H1 (cell line): Measurements from ENCODE around the gene SETX.

Experiments used
- BRCA1 ChIP-seq: IDR thresholded peaks from 2 replicates; pipeline ENCODE4 v1.6.1; 2012; ENCODE audit warnings: low read depth, low read length, improper control_type of control experiment
- EP300 ChIP-seq, 2 experiments: IDR thresholded peaks; 1 replicate in 1 of 2; 2 replicates in 1 of 2; pipeline ENCODE4 v1.6.1; 2011 to 2012; ENCODE audit warnings: low read depth in 2 of 2, low read length in 2 of 2, mild to moderate bottlenecking in 2 of 2, borderline replicate concordance in 1 of 2, inconsistent platforms in 1 of 2, moderate library complexity in 1 of 2
- EZH2 ChIP-seq: fragments of 200-600 bp; sonication (generic); IDR thresholded peaks from 2 replicates; pipeline ENCODE4 v1.7.1; 2012; ENCODE audit warnings: low read depth, mild to moderate bottlenecking, moderate library complexity, low read length, inconsistent platforms; ENCODE audit not compliant: severe bottlenecking
- JUN ChIP-seq: IDR thresholded peaks from 2 replicates; pipeline ENCODE4 v1.6.1; 2011; ENCODE audit warnings: low read depth, mild to moderate bottlenecking, improper control_type of control experiment, low read length
- KDM1A ChIP-seq: fragments of 200-600, 300-600 bp; sonication (generic); IDR thresholded peaks from 2 replicates; pipeline ENCODE4 v1.7.1; 2016; ENCODE audit warnings: mild to moderate bottlenecking, low read length, borderline replicate concordance
- POLR2A ChIP-seq, 2 experiments: IDR thresholded peaks; 1 replicate in 1 of 2; 2 replicates in 1 of 2; pipeline ENCODE4 v1.6.1; 2011; ENCODE audit warnings: low read depth in 2 of 2, low read length in 2 of 2, mild to moderate bottlenecking in 2 of 2; ENCODE audit errors: control extremely low read depth in 1 of 2
- RAD21 ChIP-seq, 2 experiments: IDR thresholded peaks in 1 of 2; conservative IDR thresholded peaks in 1 of 2; 2 replicates each; pipeline ENCODE4 v1.6.1; 2011; ENCODE audit warnings: low read depth in 2 of 2, low read length in 2 of 2, improper control_type of control experiment in 1 of 2, inconsistent platforms in 1 of 2, mild to moderate bottlenecking in 1 of 2, moderate library complexity in 1 of 2
- RBBP5 ChIP-seq: IDR thresholded peaks from 2 replicates; pipeline ENCODE4 v1.7.1; 2012; ENCODE audit warnings: low read depth, mild to moderate bottlenecking, inconsistent platforms, low read length, moderate library complexity, borderline replicate concordance
- SIN3A ChIP-seq, 2 experiments: IDR thresholded peaks in 1 of 2; conservative IDR thresholded peaks in 1 of 2; 2 replicates each; pipeline ENCODE4 v1.6.1; 2011 to 2012; ENCODE audit warnings: low read length in 2 of 2, improper control_type of control experiment in 1 of 2, low read depth in 1 of 2, mild to moderate bottlenecking in 1 of 2
- SIX5 ChIP-seq: IDR thresholded peaks from 2 replicates; pipeline ENCODE4 v1.6.1; 2011; ENCODE audit warnings: mild to moderate bottlenecking, low read depth, low read length
- SP1 ChIP-seq: IDR thresholded peaks from 2 replicates; pipeline ENCODE4 v1.6.1; 2011; ENCODE audit warnings: low read depth, low read length
- TF ChIP-seq, protein P1 (sequence below): fragments of 300-600 bp; sonication (generic); IDR thresholded peaks from 2 replicates; pipeline ENCODE4 v1.7.1; 2012; ENCODE audit warnings: low read length, moderate library complexity, mild to moderate bottlenecking, inconsistent platforms; ENCODE audit not compliant: insufficient replicate concordance
- TF ChIP-seq, protein P2 (sequence below), 3 experiments: IDR thresholded peaks; 1 replicate in 2 of 3; 2 replicates in 1 of 3; pipeline versions ENCODE4 v1.5.1 to v1.6.1; 2011; ENCODE audit warnings: low read length in 3 of 3, mild to moderate bottlenecking in 3 of 3, inconsistent platforms in 2 of 3, low read depth in 1 of 3, moderate library complexity in 1 of 3; ENCODE audit not compliant: insufficient read depth in 1 of 3; ENCODE audit errors: control extremely low read depth in 1 of 3
- TF ChIP-seq, protein P3 (sequence below): IDR thresholded peaks from 2 replicates; pipeline ENCODE4 v1.6.1; 2011; ENCODE audit warnings: low read depth, mild to moderate bottlenecking, low read length; ENCODE audit not compliant: insufficient read depth

DNA sequence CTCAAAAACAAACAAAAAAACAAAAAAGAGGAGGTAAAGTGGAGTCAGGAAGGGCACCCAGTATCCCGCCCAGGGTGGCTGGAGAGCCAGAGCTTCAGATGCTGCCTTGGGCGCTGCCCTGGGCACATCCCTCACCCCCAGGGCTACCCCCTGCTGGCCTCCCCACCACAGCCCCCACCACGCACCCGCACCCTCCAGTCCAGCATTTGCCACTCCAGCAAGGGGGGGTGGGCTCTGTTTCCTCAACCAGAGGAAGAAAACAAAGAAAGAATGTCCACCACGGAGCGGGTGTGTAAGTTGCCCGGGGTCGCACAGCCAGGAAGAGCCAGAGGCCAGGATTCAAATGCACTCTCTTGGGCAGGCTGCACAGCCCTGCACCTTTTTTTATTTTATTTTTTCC, 106.8 kb downstream of the SETX start:
- TF ChIP-seq, protein P1, sequence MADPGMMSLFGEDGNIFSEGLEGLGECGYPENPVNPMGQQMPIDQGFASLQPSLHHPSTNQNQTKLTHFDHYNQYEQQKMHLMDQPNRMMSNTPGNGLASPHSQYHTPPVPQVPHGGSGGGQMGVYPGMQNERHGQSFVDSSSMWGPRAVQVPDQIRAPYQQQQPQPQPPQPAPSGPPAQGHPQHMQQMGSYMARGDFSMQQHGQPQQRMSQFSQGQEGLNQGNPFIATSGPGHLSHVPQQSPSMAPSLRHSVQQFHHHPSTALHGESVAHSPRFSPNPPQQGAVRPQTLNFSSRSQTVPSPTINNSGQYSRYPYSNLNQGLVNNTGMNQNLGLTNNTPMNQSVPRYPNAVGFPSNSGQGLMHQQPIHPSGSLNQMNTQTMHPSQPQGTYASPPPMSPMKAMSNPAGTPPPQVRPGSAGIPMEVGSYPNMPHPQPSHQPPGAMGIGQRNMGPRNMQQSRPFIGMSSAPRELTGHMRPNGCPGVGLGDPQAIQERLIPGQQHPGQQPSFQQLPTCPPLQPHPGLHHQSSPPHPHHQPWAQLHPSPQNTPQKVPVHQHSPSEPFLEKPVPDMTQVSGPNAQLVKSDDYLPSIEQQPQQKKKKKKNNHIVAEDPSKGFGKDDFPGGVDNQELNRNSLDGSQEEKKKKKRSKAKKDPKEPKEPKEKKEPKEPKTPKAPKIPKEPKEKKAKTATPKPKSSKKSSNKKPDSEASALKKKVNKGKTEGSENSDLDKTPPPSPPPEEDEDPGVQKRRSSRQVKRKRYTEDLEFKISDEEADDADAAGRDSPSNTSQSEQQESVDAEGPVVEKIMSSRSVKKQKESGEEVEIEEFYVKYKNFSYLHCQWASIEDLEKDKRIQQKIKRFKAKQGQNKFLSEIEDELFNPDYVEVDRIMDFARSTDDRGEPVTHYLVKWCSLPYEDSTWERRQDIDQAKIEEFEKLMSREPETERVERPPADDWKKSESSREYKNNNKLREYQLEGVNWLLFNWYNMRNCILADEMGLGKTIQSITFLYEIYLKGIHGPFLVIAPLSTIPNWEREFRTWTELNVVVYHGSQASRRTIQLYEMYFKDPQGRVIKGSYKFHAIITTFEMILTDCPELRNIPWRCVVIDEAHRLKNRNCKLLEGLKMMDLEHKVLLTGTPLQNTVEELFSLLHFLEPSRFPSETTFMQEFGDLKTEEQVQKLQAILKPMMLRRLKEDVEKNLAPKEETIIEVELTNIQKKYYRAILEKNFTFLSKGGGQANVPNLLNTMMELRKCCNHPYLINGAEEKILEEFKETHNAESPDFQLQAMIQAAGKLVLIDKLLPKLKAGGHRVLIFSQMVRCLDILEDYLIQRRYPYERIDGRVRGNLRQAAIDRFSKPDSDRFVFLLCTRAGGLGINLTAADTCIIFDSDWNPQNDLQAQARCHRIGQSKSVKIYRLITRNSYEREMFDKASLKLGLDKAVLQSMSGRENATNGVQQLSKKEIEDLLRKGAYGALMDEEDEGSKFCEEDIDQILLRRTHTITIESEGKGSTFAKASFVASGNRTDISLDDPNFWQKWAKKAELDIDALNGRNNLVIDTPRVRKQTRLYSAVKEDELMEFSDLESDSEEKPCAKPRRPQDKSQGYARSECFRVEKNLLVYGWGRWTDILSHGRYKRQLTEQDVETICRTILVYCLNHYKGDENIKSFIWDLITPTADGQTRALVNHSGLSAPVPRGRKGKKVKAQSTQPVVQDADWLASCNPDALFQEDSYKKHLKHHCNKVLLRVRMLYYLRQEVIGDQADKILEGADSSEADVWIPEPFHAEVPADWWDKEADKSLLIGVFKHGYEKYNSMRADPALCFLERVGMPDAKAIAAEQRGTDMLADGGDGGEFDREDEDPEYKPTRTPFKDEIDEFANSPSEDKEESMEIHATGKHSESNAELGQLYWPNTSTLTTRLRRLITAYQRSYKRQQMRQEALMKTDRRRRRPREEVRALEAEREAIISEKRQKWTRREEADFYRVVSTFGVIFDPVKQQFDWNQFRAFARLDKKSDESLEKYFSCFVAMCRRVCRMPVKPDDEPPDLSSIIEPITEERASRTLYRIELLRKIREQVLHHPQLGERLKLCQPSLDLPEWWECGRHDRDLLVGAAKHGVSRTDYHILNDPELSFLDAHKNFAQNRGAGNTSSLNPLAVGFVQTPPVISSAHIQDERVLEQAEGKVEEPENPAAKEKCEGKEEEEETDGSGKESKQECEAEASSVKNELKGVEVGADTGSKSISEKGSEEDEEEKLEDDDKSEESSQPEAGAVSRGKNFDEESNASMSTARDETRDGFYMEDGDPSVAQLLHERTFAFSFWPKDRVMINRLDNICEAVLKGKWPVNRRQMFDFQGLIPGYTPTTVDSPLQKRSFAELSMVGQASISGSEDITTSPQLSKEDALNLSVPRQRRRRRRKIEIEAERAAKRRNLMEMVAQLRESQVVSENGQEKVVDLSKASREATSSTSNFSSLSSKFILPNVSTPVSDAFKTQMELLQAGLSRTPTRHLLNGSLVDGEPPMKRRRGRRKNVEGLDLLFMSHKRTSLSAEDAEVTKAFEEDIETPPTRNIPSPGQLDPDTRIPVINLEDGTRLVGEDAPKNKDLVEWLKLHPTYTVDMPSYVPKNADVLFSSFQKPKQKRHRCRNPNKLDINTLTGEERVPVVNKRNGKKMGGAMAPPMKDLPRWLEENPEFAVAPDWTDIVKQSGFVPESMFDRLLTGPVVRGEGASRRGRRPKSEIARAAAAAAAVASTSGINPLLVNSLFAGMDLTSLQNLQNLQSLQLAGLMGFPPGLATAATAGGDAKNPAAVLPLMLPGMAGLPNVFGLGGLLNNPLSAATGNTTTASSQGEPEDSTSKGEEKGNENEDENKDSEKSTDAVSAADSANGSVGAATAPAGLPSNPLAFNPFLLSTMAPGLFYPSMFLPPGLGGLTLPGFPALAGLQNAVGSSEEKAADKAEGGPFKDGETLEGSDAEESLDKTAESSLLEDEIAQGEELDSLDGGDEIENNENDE: no peak
- TF ChIP-seq, protein P2, sequence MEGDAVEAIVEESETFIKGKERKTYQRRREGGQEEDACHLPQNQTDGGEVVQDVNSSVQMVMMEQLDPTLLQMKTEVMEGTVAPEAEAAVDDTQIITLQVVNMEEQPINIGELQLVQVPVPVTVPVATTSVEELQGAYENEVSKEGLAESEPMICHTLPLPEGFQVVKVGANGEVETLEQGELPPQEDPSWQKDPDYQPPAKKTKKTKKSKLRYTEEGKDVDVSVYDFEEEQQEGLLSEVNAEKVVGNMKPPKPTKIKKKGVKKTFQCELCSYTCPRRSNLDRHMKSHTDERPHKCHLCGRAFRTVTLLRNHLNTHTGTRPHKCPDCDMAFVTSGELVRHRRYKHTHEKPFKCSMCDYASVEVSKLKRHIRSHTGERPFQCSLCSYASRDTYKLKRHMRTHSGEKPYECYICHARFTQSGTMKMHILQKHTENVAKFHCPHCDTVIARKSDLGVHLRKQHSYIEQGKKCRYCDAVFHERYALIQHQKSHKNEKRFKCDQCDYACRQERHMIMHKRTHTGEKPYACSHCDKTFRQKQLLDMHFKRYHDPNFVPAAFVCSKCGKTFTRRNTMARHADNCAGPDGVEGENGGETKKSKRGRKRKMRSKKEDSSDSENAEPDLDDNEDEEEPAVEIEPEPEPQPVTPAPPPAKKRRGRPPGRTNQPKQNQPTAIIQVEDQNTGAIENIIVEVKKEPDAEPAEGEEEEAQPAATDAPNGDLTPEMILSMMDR (IDR thresholded peaks at IDR 0.05; ENCODE audit: control extremely low read depth in 1 of 3, insufficient read depth in 1 of 3, low read depth in 1 of 3, low read length in 3 of 3): no peak
- no peak for TF ChIP-seq RAD21 (IDR thresholded peaks at IDR 0.05 in 1 of 2, conservative IDR thresholded peaks at IDR 0.05 in 1 of 2; ENCODE audit: low read depth in 2 of 2, low read length in 2 of 2)
- TF ChIP-seq SIN3A (conservative IDR thresholded peaks at IDR 0.05 in 1 of 2, IDR thresholded peaks at IDR 0.05 in 1 of 2; ENCODE audit: low read depth in 1 of 2, low read length in 2 of 2): no peak
- TF ChIP-seq POLR2A (IDR thresholded peaks at IDR 0.05; ENCODE audit: control extremely low read depth in 1 of 2, low read depth in 2 of 2, low read length in 2 of 2): no peak
- TF ChIP-seq KDM1A: no peak
- TF ChIP-seq SIX5: no peak
- TF ChIP-seq EZH2: no peak
- no peak for TF ChIP-seq RBBP5
- TF ChIP-seq EP300 (IDR thresholded peaks at IDR 0.05; ENCODE audit: borderline replicate concordance in 1 of 2, low read depth in 2 of 2, low read length in 2 of 2): no peak
- TF ChIP-seq, protein P3, sequence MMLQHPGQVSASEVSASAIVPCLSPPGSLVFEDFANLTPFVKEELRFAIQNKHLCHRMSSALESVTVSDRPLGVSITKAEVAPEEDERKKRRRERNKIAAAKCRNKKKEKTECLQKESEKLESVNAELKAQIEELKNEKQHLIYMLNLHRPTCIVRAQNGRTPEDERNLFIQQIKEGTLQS: no peak
- no peak for TF ChIP-seq JUN
- no peak for TF ChIP-seq BRCA1
- no peak for TF ChIP-seq SP1
